ENCODE measurements around the gene FGD4.

The FGD4 gene

DNA sequence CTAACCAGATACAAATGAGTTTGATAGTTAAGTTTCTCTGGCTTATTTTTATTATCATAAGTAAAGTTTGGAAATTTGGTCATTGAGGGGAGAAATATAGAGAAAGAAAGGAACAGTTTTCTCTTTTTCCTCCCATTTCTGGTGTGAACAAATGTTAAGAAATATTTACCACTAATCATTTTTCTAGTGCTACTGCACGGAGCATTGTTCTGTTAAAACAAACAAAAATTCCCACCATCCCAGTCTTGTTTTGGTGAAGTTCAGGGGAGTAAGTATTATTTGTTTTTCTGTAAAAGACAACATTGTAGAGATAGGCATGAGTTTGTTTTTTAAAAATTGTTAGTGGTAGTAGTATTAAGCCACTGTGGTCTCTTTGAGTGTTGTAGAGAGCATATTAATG, 135.3 kb downstream of the FGD4 start:
- no peak overlapping the region for H4K8ac ChIP-seq (ENCODE audit: low read depth, low read length)
- no peak overlapping the region for H3K4ac ChIP-seq (ENCODE audit: low read length)
- no peak overlapping the region for H3K4me3 ChIP-seq (ENCODE audit: low read length in 2 of 2)
- H3K18ac ChIP-seq (ENCODE audit: low read length), result no peak overlapping the region
- no peaks in the 10 kb centered on the region for H3K79me1 ChIP-seq (ENCODE audit: low read depth, low read length)
- no peak overlapping the region for H3K23ac ChIP-seq (ENCODE audit: low read depth, low read length, poor library complexity)
- H3K4me2 ChIP-seq (ENCODE audit: insufficient read depth, low read length, poor library complexity, severe bottlenecking), result no peak overlapping the region
- no peak overlapping the region for H3K9ac ChIP-seq (ENCODE audit: low read depth, low read length, poor library complexity)
- no peak overlapping the region for H4K91ac ChIP-seq (ENCODE audit: low read depth, low read length, poor library complexity)
- WGBS, 2 donors (ENCODE audit: extremely low coverage in 2 of 2, insufficient read length in 2 of 2, insufficient replicate concordance in 1 of 2), result no CpG with 5 or more reads among the region's 1 CpG
- H3K27me3 ChIP-seq (ENCODE audit: control insufficient read depth in 3 of 3, insufficient read depth in 3 of 3, low read depth in 1 of 3, low read length in 3 of 3), result no peaks in the 10 kb centered on the region
- H2AK5ac ChIP-seq (ENCODE audit: low read depth, low read length), result no peak overlapping the region
- no peak for DNase-seq (ENCODE audit: low spot score)
- H3K36me3 ChIP-seq (replicated peaks in 1 of 2; ENCODE audit: control insufficient read depth in 2 of 2, insufficient read depth in 2 of 2, low read length in 2 of 2), result peaks cover 0 to 4% of the 10 kb centered on the region in 2 donors
- peaks cover 6 to 19% of the 10 kb centered on the region in 2 donors for H3K4me1 ChIP-seq (ENCODE audit: control insufficient read depth in 2 of 2, insufficient read depth in 1 of 2, low read depth in 1 of 2, low read length in 2 of 2)
- H2AFZ ChIP-seq (ENCODE audit: low read length), result no peak overlapping the region
- no peak overlapping the region for H3K14ac ChIP-seq (ENCODE audit: low read length)
- H2BK5ac ChIP-seq (ENCODE audit: low read length), result no peak overlapping the region
- no peak overlapping the region for H2BK12ac ChIP-seq (ENCODE audit: low read length)
- no peak overlapping the region for H2BK15ac ChIP-seq (ENCODE audit: low read length)
- H3K9me3 ChIP-seq (replicated peaks in 1 of 2; ENCODE audit: control insufficient read depth in 2 of 2, insufficient read depth in 1 of 2, low read depth in 1 of 2, low read length in 2 of 2), result no peaks in the 10 kb centered on the region
- H3K27ac ChIP-seq (replicated peaks; ENCODE audit: low read length), result no peak overlapping the region
- no peak overlapping the region for H2BK120ac ChIP-seq (ENCODE audit: low read depth, low read length)

DNA sequence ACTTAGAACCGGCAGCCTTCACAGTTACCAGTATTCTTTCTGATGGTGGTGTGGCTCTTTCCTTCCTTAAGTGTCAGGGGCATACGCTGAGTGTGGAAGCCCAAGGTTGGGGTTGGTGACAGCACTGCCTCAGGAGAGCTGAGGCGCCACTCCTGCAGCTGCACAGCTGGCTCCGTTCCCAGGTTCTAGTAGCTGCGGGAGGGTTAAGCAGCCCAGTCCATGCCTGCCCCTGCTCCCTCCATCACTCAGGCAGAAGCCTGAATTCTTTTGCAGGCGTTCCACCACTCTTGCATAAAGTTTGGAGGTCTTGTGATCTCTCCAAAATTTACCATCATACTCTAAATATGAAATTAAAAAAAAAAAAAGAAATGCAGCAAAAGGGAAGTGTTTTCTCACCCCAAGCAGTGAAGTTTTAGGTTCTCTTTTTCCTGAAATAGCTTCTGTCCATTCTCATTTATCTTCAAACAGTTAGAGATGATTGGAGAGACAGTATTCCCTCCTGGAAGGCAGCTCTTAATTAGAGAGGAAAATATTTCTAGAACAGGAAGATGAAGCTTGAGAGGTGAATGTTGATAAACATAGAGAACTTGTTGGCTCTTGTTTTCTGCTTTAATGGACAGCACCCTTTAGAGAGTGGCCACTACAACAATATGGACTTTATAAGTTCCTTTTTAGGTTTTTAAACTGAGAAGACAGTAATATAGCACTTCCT, 136.1 kb downstream of the FGD4 start:
- Histone ChIP-seq H3K4me3 (ENCODE audit: low read length in 2 of 2) (no peak overlapping the region), H3K4me2 (ENCODE audit: insufficient read depth, low read length, poor library complexity, severe bottlenecking) (no peak overlapping the region), H2BK15ac (ENCODE audit: low read length) (no peak overlapping the region), H3K18ac (ENCODE audit: low read length) (no peak overlapping the region), H4K8ac (ENCODE audit: low read depth, low read length) (no peak overlapping the region), H2BK120ac (ENCODE audit: low read depth, low read length) (no peak overlapping the region), H3K4ac (ENCODE audit: low read length) (no peak overlapping the region), H2BK12ac (ENCODE audit: low read length) (no peak overlapping the region), H2AFZ (ENCODE audit: low read length) (no peak overlapping the region), H4K91ac (ENCODE audit: low read depth, low read length, poor library complexity) (no peak overlapping the region), H2AK5ac (ENCODE audit: low read depth, low read length) (no peak overlapping the region), H3K9ac (ENCODE audit: low read depth, low read length, poor library complexity) (no peak overlapping the region), H3K27ac (replicated peaks; ENCODE audit: low read length) (no peak overlapping the region), H3K14ac (ENCODE audit: low read length) (no peak overlapping the region), H3K79me1 (ENCODE audit: low read depth, low read length) (no peaks in the 10 kb centered on the region), H3K36me3 (replicated peaks in 1 of 2; ENCODE audit: control insufficient read depth in 2 of 2, insufficient read depth in 2 of 2, low read length in 2 of 2) (peaks cover 0 to under 1% of the 10 kb centered on the region in 2 donors), H3K4me1 (ENCODE audit: control insufficient read depth in 2 of 2, insufficient read depth in 1 of 2, low read depth in 1 of 2, low read length in 2 of 2) (peaks cover 6 to 19% of the 10 kb centered on the region in 2 donors), H3K23ac (ENCODE audit: low read depth, low read length, poor library complexity) (no peak overlapping the region), H2BK5ac (ENCODE audit: low read length) (no peak overlapping the region), H3K27me3 (ENCODE audit: control insufficient read depth in 3 of 3, insufficient read depth in 3 of 3, low read depth in 1 of 3, low read length in 3 of 3) (no peaks in the 10 kb centered on the region), H3K9me3 (replicated peaks in 1 of 2; ENCODE audit: control insufficient read depth in 2 of 2, insufficient read depth in 1 of 2, low read depth in 1 of 2, low read length in 2 of 2) (no peaks in the 10 kb centered on the region)
- no peak for DNase-seq (ENCODE audit: low spot score)
- WGBS, 2 donors (ENCODE audit: extremely low coverage in 2 of 2, insufficient read length in 2 of 2, insufficient replicate concordance in 1 of 2), result no CpG with 5 or more reads among the region's 6 CpGs

DNA sequence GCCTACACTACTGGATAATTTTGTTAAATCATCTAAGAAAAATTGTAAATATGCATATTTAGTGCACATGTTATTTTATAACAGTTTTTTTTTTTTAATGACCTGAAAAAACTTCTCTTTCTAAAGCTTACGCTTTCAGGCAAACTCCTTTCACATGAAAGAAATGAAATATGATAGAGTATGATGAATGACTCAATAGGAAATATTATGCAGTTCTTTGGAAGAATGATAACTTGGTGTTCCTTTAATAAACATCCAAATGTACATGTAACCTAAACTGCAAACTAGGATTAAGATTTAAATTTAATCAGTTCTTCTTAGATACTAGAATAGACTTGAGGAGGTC, 136.6 kb downstream of the FGD4 start:
- Histone ChIP-seq H4K8ac (ENCODE audit: low read depth, low read length) (no peak overlapping the region), H3K36me3 (replicated peaks in 1 of 2; ENCODE audit: control insufficient read depth in 2 of 2, insufficient read depth in 2 of 2, low read length in 2 of 2) (no peaks in the 10 kb centered on the region), H3K79me1 (ENCODE audit: low read depth, low read length) (no peaks in the 10 kb centered on the region), H3K4me1 (ENCODE audit: control insufficient read depth in 2 of 2, insufficient read depth in 1 of 2, low read depth in 1 of 2, low read length in 2 of 2) (peaks cover 6 to 19% of the 10 kb centered on the region in 2 donors), H3K18ac (ENCODE audit: low read length) (no peak overlapping the region), H3K4me3 (ENCODE audit: low read length in 2 of 2) (no peak overlapping the region), H2BK5ac (ENCODE audit: low read length) (no peak overlapping the region), H2BK12ac (ENCODE audit: low read length) (no peak overlapping the region), H4K91ac (ENCODE audit: low read depth, low read length, poor library complexity) (no peak overlapping the region), H3K4ac (ENCODE audit: low read length) (no peak overlapping the region), H2AK5ac (ENCODE audit: low read depth, low read length) (no peak overlapping the region), H3K14ac (ENCODE audit: low read length) (no peak overlapping the region), H2BK15ac (ENCODE audit: low read length) (no peak overlapping the region), H2BK120ac (ENCODE audit: low read depth, low read length) (no peak overlapping the region), H3K9ac (ENCODE audit: low read depth, low read length, poor library complexity) (no peak overlapping the region), H3K27me3 (ENCODE audit: control insufficient read depth in 3 of 3, insufficient read depth in 3 of 3, low read depth in 1 of 3, low read length in 3 of 3) (no peaks in the 10 kb centered on the region), H3K4me2 (ENCODE audit: insufficient read depth, low read length, poor library complexity, severe bottlenecking) (no peak overlapping the region), H3K9me3 (replicated peaks in 1 of 2; ENCODE audit: control insufficient read depth in 2 of 2, insufficient read depth in 1 of 2, low read depth in 1 of 2, low read length in 2 of 2) (no peaks in the 10 kb centered on the region), H3K23ac (ENCODE audit: low read depth, low read length, poor library complexity) (no peak overlapping the region), H2AFZ (ENCODE audit: low read length) (no peak overlapping the region), H3K27ac (replicated peaks; ENCODE audit: low read length) (no peak overlapping the region)
- WGBS, 2 donors (ENCODE audit: extremely low coverage in 2 of 2, insufficient read length in 2 of 2, insufficient replicate concordance in 1 of 2), result no CpG with 5 or more reads among the region's 1 CpG
- no peak for DNase-seq (ENCODE audit: low spot score)

- Histone ChIP-seq H3K27ac (replicated peaks; ENCODE audit: low read length) (no peak overlapping the region), H3K4me2 (ENCODE audit: insufficient read depth, low read length, poor library complexity, severe bottlenecking) (no peak overlapping the region), H4K8ac (ENCODE audit: low read depth, low read length) (no peak overlapping the region), H3K18ac (ENCODE audit: low read length) (no peak overlapping the region), H3K4me1 (ENCODE audit: control insufficient read depth in 2 of 2, insufficient read depth in 1 of 2, low read depth in 1 of 2, low read length in 2 of 2) (peaks cover 2 to 4% of the 10 kb centered on the region in 2 donors), H3K36me3 (replicated peaks in 1 of 2; ENCODE audit: control insufficient read depth in 2 of 2, insufficient read depth in 2 of 2, low read length in 2 of 2) (peaks cover 0 to 7% of the 10 kb centered on the region in 2 donors), H4K91ac (ENCODE audit: low read depth, low read length, poor library complexity) (no peak overlapping the region), H3K9ac (ENCODE audit: low read depth, low read length, poor library complexity) (no peak overlapping the region), H2AFZ (ENCODE audit: low read length) (no peak overlapping the region), H2BK15ac (ENCODE audit: low read length) (no peak overlapping the region), H3K9me3 (replicated peaks in 1 of 2; ENCODE audit: control insufficient read depth in 2 of 2, insufficient read depth in 1 of 2, low read depth in 1 of 2, low read length in 2 of 2) (no peaks in the 10 kb centered on the region), H3K79me1 (ENCODE audit: low read depth, low read length) (no peaks in the 10 kb centered on the region), H2BK120ac (ENCODE audit: low read depth, low read length) (no peak overlapping the region), H2BK5ac (ENCODE audit: low read length) (no peak overlapping the region), H3K4me3 (ENCODE audit: low read length in 2 of 2) (no peak overlapping the region), H3K23ac (ENCODE audit: low read depth, low read length, poor library complexity) (no peak overlapping the region), H3K27me3 (ENCODE audit: control insufficient read depth in 3 of 3, insufficient read depth in 3 of 3, low read depth in 1 of 3, low read length in 3 of 3) (no peaks in the 10 kb centered on the region), H3K14ac (ENCODE audit: low read length) (no peak overlapping the region), H2AK5ac (ENCODE audit: low read depth, low read length) (no peak overlapping the region), H2BK12ac (ENCODE audit: low read length) (no peak overlapping the region), H3K4ac (ENCODE audit: low read length) (no peak overlapping the region)
- DNase-seq (ENCODE audit: low spot score), result no peak
- no CpG with 5 or more reads among the region's 3 CpGs for WGBS, 2 donors (ENCODE audit: extremely low coverage in 2 of 2, insufficient read length in 2 of 2, insufficient replicate concordance in 1 of 2)
Measured at GRCh38 chr12:32541754-32542374, 142.5 kb downstream of the FGD4 start.

All from neuronal stem cell (in vitro differentiated cells).